HCT116 (cell line): ENCODE results near the gene PSME3IP1. TPM values are rescaled to one million over a fixed set of nuclear protein-coding genes. Genes with fewer than 3 reads are reported as not detected.

ENCODE experiments used
- ATAC-seq: fragments of 200-7000 bp; cut with Tn5 transposase; 2 replicates; pipeline ENCODE4 v1.9.1; 2020; ENCODE audit warnings: mild to moderate bottlenecking, moderate library complexity
- BruUV-seq: library from RNA; stranded (reverse); fragments of 400-500 nt; replicated peaks from 2 replicates; lab custom pipeline; 2021; lab: Mats Ljungman, UMichigan
- CTCF ChIA-PET: fragments of 300-600 bp; sonication (Branson Sonifier 250); formaldehyde crosslinking; loops from one replicate; lab custom pipeline; 2021; ENCODE audit warnings: antibody characterized with exemption; lab: Charles Lee
- POLR2A ChIA-PET: fragments of 300-600, 350-600 bp; sonication (Branson Sonifier 250); formaldehyde crosslinking; loops from one replicate; lab custom pipeline; 2021; ENCODE audit warnings: antibody characterized with exemption; lab: Charles Lee
- RAD21 ChIA-PET, 2 experiments: fragments of 300-600 bp; sonication (Branson Sonifier 250); formaldehyde crosslinking; loops; one replicate each; lab custom pipeline; 2023; ENCODE audit warnings: low total read pairs in 2 of 2; ENCODE audit not compliant: uncharacterized antibody in 2 of 2, unreplicated experiment in 2 of 2, low non-redundant PET in 1 of 2; lab: Charles Lee
- DNase-seq: peaks from one replicate; pipeline ENCODE4 v3.0.0-alpha.2; 2010; ENCODE audit warnings: low read depth, low spot score
- H2AFZ ChIP-seq: fragments of 200-600 bp; shearing (Covaris generic), sonication (generic); 2 replicates; pipeline ENCODE4 v1.6.1; 2017; ENCODE audit warnings: low read depth, mixed run types, mixed read lengths, antibody characterized with exemption, low read length; ENCODE audit not compliant: poor library complexity, severe bottlenecking
- H3K27ac ChIP-seq: 2 replicates; pipeline ENCODE4 v1.5.1; 2012; ENCODE audit warnings: low read depth, low read length
- H3K27me3 ChIP-seq: fragments of 200-600 bp; sonication (generic); 2 replicates; pipeline ENCODE4 v1.6.1; 2016; ENCODE audit warnings: mixed run types, low read length, mixed read lengths; ENCODE audit not compliant: insufficient read depth
- H3K36me3 ChIP-seq, 2 experiments: fragments of 200-500 bp in 1 of 2; fragments of 200-600 bp in 1 of 2; sonication (Bioruptor generic) in 1 of 2; sonication (generic) in 1 of 2; 2 replicates each; pipeline versions ENCODE4 v1.5.1 to v1.6.1; 2014 to 2016; ENCODE audit warnings: low read length in 2 of 2, inconsistent platforms in 1 of 2, mixed read lengths in 1 of 2, mixed run types in 1 of 2; ENCODE audit not compliant: insufficient read depth in 2 of 2, control insufficient read depth in 1 of 2
- H3K4me1 ChIP-seq, 2 experiments: fragments of 200-600 bp in 1 of 2; sonication (generic) in 1 of 2; 2 replicates each; pipeline versions ENCODE4 v1.5.1 to v1.6.1; 2012 to 2017; ENCODE audit warnings: low read length in 2 of 2, inconsistent platforms in 1 of 2, mild to moderate bottlenecking in 1 of 2, mixed read lengths in 1 of 2, mixed run types in 1 of 2, moderate library complexity in 1 of 2; ENCODE audit not compliant: insufficient read depth in 2 of 2, control insufficient read depth in 1 of 2
- H3K4me2 ChIP-seq: fragments of 200-600 bp; sonication (generic); 2 replicates; pipeline ENCODE4 v1.6.1; 2017; ENCODE audit warnings: mixed run types, low read length, mixed read lengths
- H3K4me3 ChIP-seq, 2 experiments: fragments of 200-600 bp in 1 of 2; sonication (generic) in 1 of 2; replicated peaks in 1 of 2; 2 replicates each; pipeline ENCODE4 v1.5.1; 2011 to 2016; ENCODE audit warnings: low read length in 2 of 2, control low read depth in 1 of 2, low read depth in 1 of 2, mild to moderate bottlenecking in 1 of 2, mixed read lengths in 1 of 2, mixed run types in 1 of 2
- H3K79me2 ChIP-seq: fragments of 200-600 bp; sonication (generic); 2 replicates; pipeline ENCODE4 v1.6.1; 2017; ENCODE audit warnings: mild to moderate bottlenecking, mixed run types, low read length, moderate library complexity, mixed read lengths; ENCODE audit not compliant: insufficient read depth
- H3K9ac ChIP-seq: fragments of 200-600 bp; sonication (generic); 2 replicates; pipeline ENCODE4 v1.6.1; 2016; ENCODE audit warnings: low read length, mixed read lengths
- H3K9me2 ChIP-seq: fragments of 200-600 bp; sonication (generic), shearing (Covaris generic); 2 replicates; pipeline ENCODE4 v1.6.1; 2017; ENCODE audit warnings: mixed run types, mild to moderate bottlenecking, moderate library complexity; ENCODE audit not compliant: insufficient read depth
- H3K9me3 ChIP-seq, 2 experiments: fragments of 200-500 bp in 1 of 2; fragments of 200-600 bp in 1 of 2; sonication (Bioruptor generic) in 1 of 2; sonication (generic) in 1 of 2; 2 replicates each; pipeline ENCODE4 v1.6.1; 2014 to 2017; ENCODE audit warnings: low read length in 2 of 2, mixed read lengths in 2 of 2, inconsistent platforms in 1 of 2, low read depth in 1 of 2, mild to moderate bottlenecking in 1 of 2, mixed run types in 1 of 2, moderate library complexity in 1 of 2; ENCODE audit not compliant: control insufficient read depth in 1 of 2, insufficient read depth in 1 of 2
- H4K20me1 ChIP-seq: fragments of 200-600 bp; sonication (generic), shearing (Covaris generic); 2 replicates; pipeline ENCODE4 v1.6.1; 2017; ENCODE audit warnings: mixed run types, mild to moderate bottlenecking, moderate library complexity; ENCODE audit not compliant: insufficient read depth
- ATF3 ChIP-seq: IDR thresholded peaks from 2 replicates; pipeline ENCODE4 v1.6.1; 2012
- CEBPB ChIP-seq: IDR thresholded peaks from 2 replicates; pipeline ENCODE4 v1.6.1; 2012; ENCODE audit warnings: low read depth
- EZH2phosphoT487 ChIP-seq: fragments of 200-600 bp; IDR thresholded peaks from 2 replicates; pipeline ENCODE4 v1.6.1; 2018; ENCODE audit warnings: antibody characterized with exemption, borderline replicate concordance
- FOSL1 ChIP-seq: IDR thresholded peaks from 2 replicates; pipeline ENCODE4 v1.6.1; 2012; ENCODE audit warnings: low read depth
- JUND ChIP-seq: IDR thresholded peaks from 2 replicates; pipeline ENCODE4 v1.6.1; 2012
- RAD21 ChIP-seq: IDR thresholded peaks from 2 replicates; pipeline ENCODE4 v1.6.1; 2012; ENCODE audit warnings: low read depth, mild to moderate bottlenecking
- SIN3A ChIP-seq: IDR thresholded peaks from 2 replicates; pipeline ENCODE4 v1.6.1; 2012; ENCODE audit warnings: low read depth
- SRF ChIP-seq: IDR thresholded peaks from 2 replicates; pipeline ENCODE4 v1.6.1; 2012; ENCODE audit warnings: low read depth
- TCF7L2 ChIP-seq: IDR thresholded peaks from 2 replicates; pipeline ENCODE4 v1.7.0; 2011; ENCODE audit warnings: borderline replicate concordance, inconsistent platforms; ENCODE audit not compliant: insufficient read depth, insufficient read length; ENCODE audit errors: extremely low read depth
- YY1 ChIP-seq: IDR thresholded peaks from 2 replicates; pipeline ENCODE4 v1.6.1; 2011; ENCODE audit warnings: low read length, low read depth, moderate library complexity, mild to moderate bottlenecking; ENCODE audit not compliant: insufficient replicate concordance; ENCODE audit errors: extremely low read depth
- ZFX ChIP-seq: fragments of 450-650 bp; IDR thresholded peaks from 2 replicates; pipeline ENCODE4 v1.6.1; 2017
- ZNF274 ChIP-seq: fragments of 200-500 bp; sonication (Bioruptor generic); IDR thresholded peaks from 2 replicates; pipeline ENCODE4 v1.6.1; 2014; ENCODE audit warnings: mild to moderate bottlenecking, low read depth, low read length, inconsistent platforms
- intact Hi-C: fragments of 100-400 bp; cut with micrococcal nuclease; formaldehyde crosslinking; loops from 2 replicates; pipeline ENCODE4 v1.10.0; 2022
- total RNA-seq: library from RNA; stranded (reverse); gene quantifications from one replicate; pipeline ENCODE4 v1.2.1, GENCODE V29; 2021; ENCODE audit not compliant: unreplicated experiment
- TF ChIP-seq, protein P1 (sequence below): IDR thresholded peaks from 2 replicates; pipeline ENCODE4 v1.6.1; 2012; ENCODE audit warnings: low read depth
- TF ChIP-seq, protein P2 (sequence below), 3 experiments: fragments of 200-600 bp in 1 of 3; sonication (generic) in 1 of 3; IDR thresholded peaks in 2 of 3; conservative IDR thresholded peaks in 1 of 3; 2 replicates each; pipeline ENCODE4 v1.5.1; 2012 to 2017; ENCODE audit warnings: low read depth in 2 of 3, low read length in 2 of 3, antibody characterized with exemption in 1 of 3, borderline replicate concordance in 1 of 3, control low read depth in 1 of 3, mild to moderate bottlenecking in 1 of 3, mixed read lengths in 1 of 3, mixed run types in 1 of 3, moderate library complexity in 1 of 3; ENCODE audit not compliant: insufficient read depth in 1 of 3

The PSME3IP1 gene
- total RNA-seq, 1 experiment from 2014 or later, result 88.5 TPM

DNA sequence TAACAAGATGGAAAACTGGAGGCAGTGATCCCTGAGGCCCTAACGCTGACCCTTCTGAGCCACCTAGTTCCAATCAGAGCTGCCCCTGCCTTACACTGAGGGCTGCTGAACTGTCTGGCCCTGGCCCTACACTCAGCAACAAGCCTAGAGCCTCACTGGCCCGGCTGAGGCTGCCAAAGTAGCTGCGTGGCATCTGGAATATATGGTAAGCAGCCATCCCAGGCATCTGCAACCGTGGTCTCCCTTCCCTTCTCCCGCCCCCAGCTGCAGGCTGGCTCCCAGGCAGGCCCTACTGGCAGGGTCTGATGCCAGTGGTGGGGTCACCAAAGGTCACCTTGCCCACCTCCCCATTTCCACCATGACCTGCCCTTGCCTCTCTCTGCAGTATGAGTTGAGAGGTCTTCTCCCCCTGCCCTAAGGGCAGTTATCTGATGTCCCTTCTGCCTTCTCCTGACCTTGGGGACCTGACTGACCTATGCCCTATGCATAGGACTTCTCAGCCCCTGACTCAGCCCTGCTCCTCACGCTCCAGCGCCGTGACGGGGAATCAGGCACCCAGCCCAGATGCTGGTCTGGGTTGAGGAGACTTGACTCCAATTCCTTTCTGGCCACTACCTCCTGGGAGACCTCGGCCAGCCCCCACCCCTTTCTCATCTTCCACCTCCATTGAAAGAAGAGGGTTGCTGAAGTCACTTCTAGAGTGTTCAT, 48.1 kb downstream of the PSME3IP1 start:
- no peak overlapping the region for H3K4me2 ChIP-seq
- no peaks in the 10 kb centered on the region for H3K36me3 ChIP-seq
- no peak for TF ChIP-seq CEBPB
- TF ChIP-seq, protein P1, sequence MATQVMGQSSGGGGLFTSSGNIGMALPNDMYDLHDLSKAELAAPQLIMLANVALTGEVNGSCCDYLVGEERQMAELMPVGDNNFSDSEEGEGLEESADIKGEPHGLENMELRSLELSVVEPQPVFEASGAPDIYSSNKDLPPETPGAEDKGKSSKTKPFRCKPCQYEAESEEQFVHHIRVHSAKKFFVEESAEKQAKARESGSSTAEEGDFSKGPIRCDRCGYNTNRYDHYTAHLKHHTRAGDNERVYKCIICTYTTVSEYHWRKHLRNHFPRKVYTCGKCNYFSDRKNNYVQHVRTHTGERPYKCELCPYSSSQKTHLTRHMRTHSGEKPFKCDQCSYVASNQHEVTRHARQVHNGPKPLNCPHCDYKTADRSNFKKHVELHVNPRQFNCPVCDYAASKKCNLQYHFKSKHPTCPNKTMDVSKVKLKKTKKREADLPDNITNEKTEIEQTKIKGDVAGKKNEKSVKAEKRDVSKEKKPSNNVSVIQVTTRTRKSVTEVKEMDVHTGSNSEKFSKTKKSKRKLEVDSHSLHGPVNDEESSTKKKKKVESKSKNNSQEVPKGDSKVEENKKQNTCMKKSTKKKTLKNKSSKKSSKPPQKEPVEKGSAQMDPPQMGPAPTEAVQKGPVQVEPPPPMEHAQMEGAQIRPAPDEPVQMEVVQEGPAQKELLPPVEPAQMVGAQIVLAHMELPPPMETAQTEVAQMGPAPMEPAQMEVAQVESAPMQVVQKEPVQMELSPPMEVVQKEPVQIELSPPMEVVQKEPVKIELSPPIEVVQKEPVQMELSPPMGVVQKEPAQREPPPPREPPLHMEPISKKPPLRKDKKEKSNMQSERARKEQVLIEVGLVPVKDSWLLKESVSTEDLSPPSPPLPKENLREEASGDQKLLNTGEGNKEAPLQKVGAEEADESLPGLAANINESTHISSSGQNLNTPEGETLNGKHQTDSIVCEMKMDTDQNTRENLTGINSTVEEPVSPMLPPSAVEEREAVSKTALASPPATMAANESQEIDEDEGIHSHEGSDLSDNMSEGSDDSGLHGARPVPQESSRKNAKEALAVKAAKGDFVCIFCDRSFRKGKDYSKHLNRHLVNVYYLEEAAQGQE, result no peak
- TF ChIP-seq YY1, result no peak
- no peak for TF ChIP-seq JUND
- TF ChIP-seq SRF, result no peak
- TF ChIP-seq SIN3A, result no peak
- no peak for TF ChIP-seq ATF3
- TF ChIP-seq, protein P2, sequence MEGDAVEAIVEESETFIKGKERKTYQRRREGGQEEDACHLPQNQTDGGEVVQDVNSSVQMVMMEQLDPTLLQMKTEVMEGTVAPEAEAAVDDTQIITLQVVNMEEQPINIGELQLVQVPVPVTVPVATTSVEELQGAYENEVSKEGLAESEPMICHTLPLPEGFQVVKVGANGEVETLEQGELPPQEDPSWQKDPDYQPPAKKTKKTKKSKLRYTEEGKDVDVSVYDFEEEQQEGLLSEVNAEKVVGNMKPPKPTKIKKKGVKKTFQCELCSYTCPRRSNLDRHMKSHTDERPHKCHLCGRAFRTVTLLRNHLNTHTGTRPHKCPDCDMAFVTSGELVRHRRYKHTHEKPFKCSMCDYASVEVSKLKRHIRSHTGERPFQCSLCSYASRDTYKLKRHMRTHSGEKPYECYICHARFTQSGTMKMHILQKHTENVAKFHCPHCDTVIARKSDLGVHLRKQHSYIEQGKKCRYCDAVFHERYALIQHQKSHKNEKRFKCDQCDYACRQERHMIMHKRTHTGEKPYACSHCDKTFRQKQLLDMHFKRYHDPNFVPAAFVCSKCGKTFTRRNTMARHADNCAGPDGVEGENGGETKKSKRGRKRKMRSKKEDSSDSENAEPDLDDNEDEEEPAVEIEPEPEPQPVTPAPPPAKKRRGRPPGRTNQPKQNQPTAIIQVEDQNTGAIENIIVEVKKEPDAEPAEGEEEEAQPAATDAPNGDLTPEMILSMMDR (IDR thresholded peaks at IDR 0.05 in 2 of 3, conservative IDR thresholded peaks at IDR 0.05 in 1 of 3; ENCODE audit: borderline replicate concordance in 1 of 3, insufficient read depth in 1 of 3, low read depth in 2 of 3, low read length in 2 of 3), result no peak
- TF ChIP-seq FOSL1, result no peak
- no peak for TF ChIP-seq EZH2phosphoT487
- TF ChIP-seq ZNF274, result no peak
- no peak for TF ChIP-seq RAD21
- no peak for TF ChIP-seq TCF7L2
- no peak for TF ChIP-seq ZFX
- H3K9me3 ChIP-seq, result no peaks in the 10 kb centered on the region
- no peaks in the 10 kb centered on the region; a peak in 1 of 4 replicates for H3K4me1 ChIP-seq
- BruUV-seq, result no TSS peak
- no peaks in the 10 kb centered on the region for H3K9me2 ChIP-seq
- ChIA-PET POLR2A (no interaction called here), RAD21 (no interaction called here), CTCF (no interaction called here)
- no peak for DNase-seq
- no peak overlapping the region for H3K9ac ChIP-seq
- no peak for ATAC-seq
- no peak overlapping the region for H3K4me3 ChIP-seq
- intact Hi-C loops, result no loop called here
- H3K27ac ChIP-seq, result no peak overlapping the region
- H2AFZ ChIP-seq, result no peak overlapping the region
- no peaks in the 10 kb centered on the region for H3K79me2 ChIP-seq
- no peaks in the 10 kb centered on the region for H4K20me1 ChIP-seq
- no peaks in the 10 kb centered on the region for H3K27me3 ChIP-seq
